Measurements from ENCODE around the gene HIGD2A. TPM values are rescaled to one million over a fixed set of nuclear protein-coding genes. Genes with fewer than 3 reads are reported as not detected.

HIGD2A gene
- polyA plus RNA-seq, 3 donors: 101 to 298 (median 260) TPM

DNA sequence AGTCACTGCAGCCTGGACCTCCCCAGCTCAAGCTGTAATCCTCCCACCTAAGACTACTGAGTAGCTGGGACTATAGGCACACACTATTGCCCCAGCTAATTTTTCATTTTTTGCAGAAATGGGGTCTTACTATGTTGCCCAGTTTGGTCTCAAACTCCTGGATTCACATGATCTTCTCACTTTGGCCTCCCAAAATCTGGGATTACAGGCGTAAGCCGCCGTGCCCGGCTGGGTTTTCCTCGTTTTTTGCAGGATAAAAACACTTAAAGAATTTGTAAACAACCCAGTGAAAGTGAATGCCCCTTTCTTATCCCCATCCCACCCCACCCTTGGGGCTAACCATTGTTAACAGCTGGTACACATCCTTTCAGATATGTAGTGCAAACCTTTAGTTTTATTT, 20.0 kb downstream of the HIGD2A start:
- H3K27me3 ChIP-seq (ENCODE audit: control insufficient read depth in 2 of 2, insufficient read depth in 2 of 2, low read length in 2 of 2): no peaks in the 10 kb centered on the region
- no peak overlapping the region for H3K9ac ChIP-seq (ENCODE audit: insufficient read depth, low read length, poor library complexity, severe bottlenecking)
- no peak overlapping the region for H3K4me3 ChIP-seq (replicated peaks in 1 of 3; ENCODE audit: low read depth in 2 of 3, low read length in 3 of 3)
- Mint-ChIP-seq H3K9me3 (peaks cover 0 to 2% (median 0%) of the 10 kb centered on the region in 7 donors), H3K27me3 (ENCODE audit: low read depth in 3 of 3) (no peaks in the 10 kb centered on the region), H3K4me1 (peaks cover 21% of the 10 kb centered on the region), H3K36me3 (peaks cover 64 to 78% of the 10 kb centered on the region in 2 donors), H3K4me3 (no peak overlapping the region), H3K27ac (no peak overlapping the region)
- TF ChIP-seq, protein P1, sequence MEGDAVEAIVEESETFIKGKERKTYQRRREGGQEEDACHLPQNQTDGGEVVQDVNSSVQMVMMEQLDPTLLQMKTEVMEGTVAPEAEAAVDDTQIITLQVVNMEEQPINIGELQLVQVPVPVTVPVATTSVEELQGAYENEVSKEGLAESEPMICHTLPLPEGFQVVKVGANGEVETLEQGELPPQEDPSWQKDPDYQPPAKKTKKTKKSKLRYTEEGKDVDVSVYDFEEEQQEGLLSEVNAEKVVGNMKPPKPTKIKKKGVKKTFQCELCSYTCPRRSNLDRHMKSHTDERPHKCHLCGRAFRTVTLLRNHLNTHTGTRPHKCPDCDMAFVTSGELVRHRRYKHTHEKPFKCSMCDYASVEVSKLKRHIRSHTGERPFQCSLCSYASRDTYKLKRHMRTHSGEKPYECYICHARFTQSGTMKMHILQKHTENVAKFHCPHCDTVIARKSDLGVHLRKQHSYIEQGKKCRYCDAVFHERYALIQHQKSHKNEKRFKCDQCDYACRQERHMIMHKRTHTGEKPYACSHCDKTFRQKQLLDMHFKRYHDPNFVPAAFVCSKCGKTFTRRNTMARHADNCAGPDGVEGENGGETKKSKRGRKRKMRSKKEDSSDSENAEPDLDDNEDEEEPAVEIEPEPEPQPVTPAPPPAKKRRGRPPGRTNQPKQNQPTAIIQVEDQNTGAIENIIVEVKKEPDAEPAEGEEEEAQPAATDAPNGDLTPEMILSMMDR (IDR thresholded peaks at IDR 0.05): no peak
- WGBS (ENCODE audit: insufficient coverage): 100% methylated on average over 3 of the region's 5 CpGs
- no peak overlapping the region for H3K4me2 ChIP-seq (replicated peaks; ENCODE audit: extremely low read depth, low read length, poor library complexity, severe bottlenecking)
- intact Hi-C loops (cut with micrococcal nuclease): no loop called here
- no peak overlapping the region for H3K27ac ChIP-seq (ENCODE audit: low read depth in 1 of 2, low read length in 2 of 2)
- no peaks in the 10 kb centered on the region for H3K9me3 ChIP-seq (replicated peaks in 1 of 2; ENCODE audit: control insufficient read depth in 1 of 2, insufficient read depth in 1 of 2, low read length in 2 of 2)
- H3K36me3 ChIP-seq (replicated peaks in 1 of 2; ENCODE audit: control insufficient read depth in 1 of 2, insufficient read depth in 2 of 2, low read length in 2 of 2): peaks cover 44 to 71% of the 10 kb centered on the region in 2 donors
- H3K4me1 ChIP-seq (ENCODE audit: control insufficient read depth in 1 of 2, insufficient read depth in 2 of 2, low read length in 2 of 2): no peaks in the 10 kb centered on the region
- no peak overlapping the region for H2AFZ ChIP-seq (ENCODE audit: insufficient read depth, low read depth, low read length, poor library complexity, severe bottlenecking)
- no peak for DNase-seq
- H4K20me1 ChIP-seq (ENCODE audit: insufficient read depth, low read length): peaks cover 19% of the 10 kb centered on the region
- peaks cover 13% of the 10 kb centered on the region for H3K79me2 ChIP-seq (ENCODE audit: insufficient read depth, low read length)

DNA sequence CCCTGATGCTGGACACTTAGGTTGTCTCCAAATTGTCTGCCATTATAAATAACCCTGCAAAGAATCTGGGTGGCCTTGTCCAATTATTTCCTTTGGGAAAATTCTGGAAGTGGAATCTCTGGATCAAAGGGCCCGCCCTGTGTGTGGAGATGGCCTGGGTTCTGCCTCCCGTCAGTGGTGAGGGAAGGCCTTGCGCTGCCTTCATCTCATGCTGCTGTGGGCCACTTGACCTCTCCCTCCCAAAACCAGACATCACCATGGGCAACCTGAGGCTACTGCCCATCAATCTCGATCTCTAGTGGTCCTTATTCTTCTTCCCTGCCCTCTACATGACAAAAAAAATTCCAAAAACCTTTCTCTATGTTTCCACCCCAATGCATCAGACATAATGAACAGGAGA, 21.2 kb downstream of the HIGD2A start:
- intact Hi-C loops (cut with micrococcal nuclease): loop anchor here (10.0 kb wide), 2 partner anchors 125 to 1725 kb away; partner anchors contain the start of genes RMND5B (in 1 of the 2) and RNF44 (in 1 of the 2)
- H3K36me3 Mint-ChIP-seq: peaks cover 60 to 73% of the 10 kb centered on the region in 2 donors

More for the DNA sequence above, 21.2 kb downstream of the HIGD2A start:
- H3K36me3 ChIP-seq (replicated peaks in 1 of 2; ENCODE audit: control insufficient read depth in 1 of 2, insufficient read depth in 2 of 2, low read length in 2 of 2): peaks cover 39 to 63% of the 10 kb centered on the region in 2 donors
- TF ChIP-seq, protein P1 (IDR thresholded peaks at IDR 0.05): no peak
- no peaks in the 10 kb centered on the region for H3K27me3 Mint-ChIP-seq (ENCODE audit: low read depth in 3 of 3)
- H3K9me3 Mint-ChIP-seq: peaks cover 0 to 2% (median 0%) of the 10 kb centered on the region in 7 donors
- H4K20me1 ChIP-seq (ENCODE audit: insufficient read depth, low read length): peaks cover 24% of the 10 kb centered on the region
- H3K9me3 ChIP-seq (replicated peaks in 1 of 2; ENCODE audit: control insufficient read depth in 1 of 2, insufficient read depth in 1 of 2, low read length in 2 of 2): no peaks in the 10 kb centered on the region
- no peak overlapping the region for H3K27ac Mint-ChIP-seq
- no peak overlapping the region for H3K27ac ChIP-seq (ENCODE audit: low read depth in 1 of 2, low read length in 2 of 2)
- H3K4me2 ChIP-seq (replicated peaks; ENCODE audit: extremely low read depth, low read length, poor library complexity, severe bottlenecking): no peak overlapping the region
- WGBS (ENCODE audit: insufficient coverage): 100% methylated on average over 2 of the region's 4 CpGs
- no peak overlapping the region for H2AFZ ChIP-seq (ENCODE audit: insufficient read depth, low read depth, low read length, poor library complexity, severe bottlenecking)
- no peak overlapping the region for H3K4me3 Mint-ChIP-seq
- peaks cover 23% of the 10 kb centered on the region for H3K79me2 ChIP-seq (ENCODE audit: insufficient read depth, low read length)
- no peak for DNase-seq
- H3K4me3 ChIP-seq (replicated peaks in 1 of 3; ENCODE audit: low read depth in 2 of 3, low read length in 3 of 3): no peak overlapping the region
- peaks cover 0 to 4% of the 10 kb centered on the region in 2 donors for H3K4me1 ChIP-seq (ENCODE audit: control insufficient read depth in 1 of 2, insufficient read depth in 2 of 2, low read length in 2 of 2)
- H3K9ac ChIP-seq (ENCODE audit: insufficient read depth, low read length, poor library complexity, severe bottlenecking): no peak overlapping the region
- peaks cover 32% of the 10 kb centered on the region for H3K4me1 Mint-ChIP-seq
- no peaks in the 10 kb centered on the region for H3K27me3 ChIP-seq (ENCODE audit: control insufficient read depth in 2 of 2, insufficient read depth in 2 of 2, low read length in 2 of 2)
